NCI-H1694 treated with DMSO at 0.1 percent for 48 hours (cell line): ENCODE data around the gene ATP10B.
"Not testable (repeated sequence)": the region's sequence is repeated elsewhere in the genome, so short reads cannot be mapped to it uniquely, and the experiment has no call there.

Source experiments
- DNase-seq: peaks from one replicate; lab custom pipeline; 2025; lab: John Stamatoyannopoulos, UW

The ATP10B gene

GRCh38 chr5:160750938-160751657 lies 100.9 kb downstream of the ATP10B start:
- DNase-seq: no peak

GRCh38 chr5:160749682-160750081 lies 102.3 kb downstream of the ATP10B start:
- no peak for DNase-seq

GRCh38 chr5:160749026-160749425 lies 103.0 kb downstream of the ATP10B start:
- DNase-seq: no peak

GRCh38 chr5:160747987-160748386 lies 104.0 kb downstream of the ATP10B start:
- DNase-seq: no peak

DNA sequence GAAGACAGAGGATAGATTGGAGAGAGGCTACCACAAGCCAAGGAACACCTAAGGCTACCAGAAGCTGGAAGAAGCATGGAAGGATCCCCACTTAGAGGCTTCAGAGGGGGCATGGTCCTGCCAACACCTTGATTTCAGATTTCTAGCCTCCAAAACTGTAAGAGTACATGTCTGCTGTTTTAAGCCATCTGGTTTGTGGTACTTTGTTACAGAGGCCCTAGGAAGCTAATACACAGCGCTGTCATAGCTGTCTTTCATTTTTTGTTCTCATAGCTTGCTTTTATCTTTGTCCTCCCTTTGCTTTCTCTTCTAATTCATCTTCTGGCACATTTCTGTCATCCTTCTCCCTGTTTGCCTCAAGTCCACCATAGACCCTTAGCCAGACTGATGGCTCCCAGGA lies 104.5 kb downstream of the ATP10B start:
- no peak for DNase-seq

DNA sequence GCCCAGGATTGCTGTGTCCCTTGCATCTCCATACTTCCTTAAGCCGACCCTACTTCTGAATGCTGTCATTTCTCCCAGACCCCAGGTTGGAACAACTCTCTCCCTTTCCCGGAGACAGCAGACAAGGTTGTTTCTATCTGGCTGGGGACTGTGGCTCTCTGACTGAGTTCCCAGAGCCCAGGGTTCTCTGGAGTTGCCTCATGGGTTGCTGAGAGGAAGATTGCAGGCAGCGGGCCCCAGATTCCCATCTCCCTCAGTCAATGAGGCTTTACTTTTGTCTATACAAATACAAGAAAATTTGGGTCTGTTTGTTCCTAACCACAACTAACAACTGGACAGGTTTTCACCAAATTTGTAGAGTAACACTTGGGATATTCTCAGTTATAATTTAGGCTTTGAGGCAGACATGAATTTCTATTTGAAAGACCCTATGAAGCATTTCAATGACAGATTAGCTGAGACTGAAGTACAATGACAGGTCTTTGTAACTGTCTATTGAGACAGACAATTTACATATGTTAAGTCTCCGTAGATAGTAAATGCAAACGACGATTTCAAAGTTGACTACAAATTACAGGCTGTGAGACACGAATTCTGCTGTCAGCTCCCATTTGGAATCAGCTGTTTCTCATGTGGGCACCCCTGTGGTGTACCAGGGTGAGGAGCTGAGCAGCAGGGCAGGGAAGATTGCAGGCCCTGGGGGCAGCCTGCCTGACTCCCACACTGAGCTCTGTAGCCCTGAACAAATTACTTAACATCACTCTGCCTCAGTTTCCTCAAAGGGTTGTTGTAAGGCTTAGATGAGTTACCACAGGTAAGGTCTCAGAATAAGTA lies 107.5 kb downstream of the ATP10B start:
- no peak for DNase-seq

DNA sequence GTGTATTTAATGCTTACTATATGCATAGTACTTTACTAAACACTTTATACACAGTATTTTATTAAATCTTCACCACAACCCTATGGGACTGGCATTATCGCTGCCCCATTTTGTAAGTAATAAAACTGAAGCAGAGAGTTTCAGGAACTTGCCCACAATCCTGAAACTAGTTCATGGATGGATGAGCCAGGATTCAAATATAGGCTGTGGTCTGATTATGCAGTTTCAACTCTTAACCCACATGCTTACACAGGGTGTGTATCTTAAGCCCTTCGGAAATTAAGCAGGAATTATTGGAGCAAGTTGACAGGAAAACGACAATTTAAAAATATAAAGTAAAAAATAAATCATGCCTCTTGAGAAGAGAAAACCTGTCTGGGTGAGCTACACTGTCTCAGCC lies 109.0 kb downstream of the ATP10B start:
- DNase-seq: no peak

DNA sequence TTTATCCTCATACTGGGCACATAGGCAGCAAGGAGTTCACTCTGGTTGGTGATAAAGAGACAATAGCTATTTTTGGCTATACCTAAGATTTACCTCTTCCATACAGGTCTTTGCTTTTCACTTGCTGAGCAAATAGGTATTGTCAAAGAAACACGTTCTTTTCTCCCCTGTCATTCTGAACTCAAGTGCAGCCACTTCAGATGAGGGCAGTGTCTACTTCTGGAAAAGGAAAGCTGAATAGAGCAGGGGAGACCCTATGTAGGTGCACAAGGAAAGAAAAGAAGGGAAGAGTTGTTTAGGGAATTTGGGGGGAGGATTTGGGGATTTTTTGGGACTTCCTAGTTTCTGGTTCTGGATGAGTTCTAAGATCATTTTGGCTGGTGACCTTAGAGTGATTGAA lies 109.6 kb downstream of the ATP10B start:
- no peak for DNase-seq

- DNase-seq: no peak
These were observed 124.6 kb downstream of the ATP10B start for GRCh38 chr5:160727296-160727997.

- no peak for DNase-seq
These were observed 125.3 kb downstream of the ATP10B start for GRCh38 chr5:160726721-160727120.

DNA sequence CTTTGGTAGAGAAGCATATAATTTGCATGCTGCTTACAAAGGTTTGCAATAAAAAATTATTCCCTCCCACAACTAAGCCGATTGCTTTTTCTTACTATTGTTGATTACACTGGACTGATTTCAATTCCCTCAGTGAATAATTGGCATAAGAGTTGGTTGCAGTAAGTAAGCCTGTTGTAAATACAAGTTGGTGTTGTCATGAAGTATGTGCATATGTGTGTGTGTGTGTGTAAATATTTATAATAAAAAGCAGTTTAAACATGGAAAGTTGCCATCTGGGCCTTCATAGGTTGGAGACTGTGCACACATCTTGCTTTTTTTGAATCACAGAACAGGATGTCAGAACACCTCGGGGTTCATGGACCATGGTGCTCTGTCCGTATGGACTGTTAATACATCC lies 131.2 kb downstream of the ATP10B start:
- DNase-seq: no peak

- DNase-seq: not testable (repeated sequence)
These were observed 136.5 kb downstream of the ATP10B start for GRCh38 chr5:160715508-160715907.

GRCh38 chr5:160703547-160704189 lies 148.3 kb downstream of the ATP10B start:
- DNase-seq: no peak

DNA sequence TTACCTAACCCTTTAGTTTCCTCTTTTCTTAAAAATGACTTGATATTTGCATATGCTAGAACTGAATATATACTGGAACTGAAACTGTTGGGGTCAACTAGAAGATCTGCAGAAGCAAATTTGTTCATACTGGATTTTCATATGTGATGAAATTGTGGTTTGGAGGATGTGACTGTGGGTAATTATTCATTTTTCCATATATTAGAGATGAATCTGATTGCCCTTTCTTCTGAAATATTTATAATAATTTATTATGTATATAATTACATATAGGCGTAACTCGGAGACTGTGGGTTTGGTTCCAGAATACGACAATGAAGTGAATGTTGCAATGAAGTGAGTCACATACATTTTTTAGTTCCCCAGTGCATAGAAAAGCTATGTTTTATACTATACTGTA lies 149.1 kb downstream of the ATP10B start:
- no peak for DNase-seq

- no peak for DNase-seq
These were observed 149.7 kb downstream of the ATP10B start for GRCh38 chr5:160702311-160702803.

DNA sequence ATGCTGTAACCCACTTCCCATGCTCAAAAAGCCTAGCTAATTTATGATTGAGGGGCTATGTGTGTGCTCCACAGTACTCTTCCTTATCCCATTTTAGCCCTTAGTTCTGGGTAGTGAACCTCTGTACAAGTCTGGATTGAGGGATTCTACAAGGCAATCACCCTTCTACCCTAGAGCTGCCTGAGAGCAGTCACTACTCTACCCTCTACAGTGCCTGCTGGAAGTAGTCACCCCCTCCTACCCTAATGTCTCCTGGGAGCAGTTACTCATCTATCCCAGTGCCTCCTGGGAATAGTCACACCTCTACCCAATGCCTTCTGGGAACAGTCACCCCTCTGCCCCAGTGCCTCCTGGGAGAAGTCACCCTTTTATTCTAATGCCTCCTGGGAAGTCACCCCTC lies 150.6 kb downstream of the ATP10B start:
- no peak for DNase-seq

- DNase-seq: no peak
These were observed 152.7 kb downstream of the ATP10B start for GRCh38 chr5:160699301-160699700.

DNA sequence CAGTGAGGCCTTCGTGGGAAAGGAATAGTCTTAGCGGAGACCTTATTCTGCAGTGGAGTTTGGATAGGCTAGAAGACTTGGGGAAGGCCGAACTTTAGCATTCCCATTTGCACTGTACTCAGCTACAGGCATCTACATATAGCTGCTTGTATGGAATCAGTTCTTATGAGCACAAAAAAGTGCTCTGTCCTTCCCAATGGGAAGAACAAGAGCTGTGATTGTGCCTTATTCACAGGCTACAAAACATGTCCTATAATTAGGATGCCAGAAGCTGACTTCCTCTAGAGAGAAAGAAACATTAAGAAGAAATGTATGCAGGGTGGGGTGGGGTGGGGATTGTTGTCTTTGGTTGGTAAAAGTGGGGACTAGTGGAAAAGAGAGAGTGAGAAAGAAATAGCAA lies 154.7 kb downstream of the ATP10B start:
- DNase-seq: no peak

DNA sequence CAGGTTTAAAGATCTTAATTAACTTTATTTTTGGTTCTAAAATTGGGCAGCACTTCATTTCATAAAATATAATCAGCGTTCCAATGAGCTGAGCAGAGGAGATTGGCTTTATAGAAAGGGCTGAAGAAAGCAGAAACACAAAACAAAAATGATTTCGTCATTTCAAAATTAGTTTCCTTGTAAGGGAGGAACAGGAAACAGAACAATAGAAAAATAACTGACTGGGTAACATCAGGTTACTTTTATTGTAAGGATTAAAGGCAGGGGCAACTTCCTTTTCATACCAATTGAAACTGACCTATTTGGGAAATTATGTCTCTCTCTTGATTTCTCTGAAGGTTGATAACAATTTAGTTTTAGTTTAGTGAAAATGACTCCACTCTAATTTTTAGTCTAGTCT lies 157.1 kb downstream of the ATP10B start:
- DNase-seq: no peak

DNA sequence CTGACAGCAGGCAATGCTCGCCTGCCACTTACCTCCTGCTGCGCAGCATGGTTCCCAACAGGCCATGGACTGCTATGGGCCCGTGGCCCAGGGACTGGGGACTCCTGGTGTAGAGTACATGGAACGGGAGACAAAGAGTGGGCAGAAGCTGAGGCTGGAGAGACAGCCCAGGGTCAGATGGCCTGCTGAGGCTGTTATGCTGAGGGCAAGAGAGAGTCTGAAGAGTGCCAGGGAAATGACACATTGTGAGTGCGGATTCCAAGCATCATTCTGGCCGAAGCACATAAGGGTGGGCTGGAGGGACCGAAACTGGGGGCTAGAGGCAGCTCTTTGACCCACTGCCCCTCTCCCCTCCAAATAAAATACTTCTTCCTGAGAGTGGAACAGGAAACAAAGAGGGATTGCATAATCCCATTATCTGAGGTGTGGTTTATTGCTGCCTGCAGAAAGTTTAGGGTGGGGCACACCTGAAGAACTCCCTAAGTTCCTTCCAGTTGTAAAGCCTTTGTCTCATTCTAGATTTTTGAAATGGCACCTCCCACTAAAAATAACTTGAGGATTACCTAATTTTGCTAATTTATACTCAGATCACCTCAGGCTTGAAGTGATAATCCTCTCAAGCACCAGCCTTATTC lies 158.1 kb downstream of the ATP10B start:
- DNase-seq: no peak

- no peak for DNase-seq
These were observed 159.7 kb downstream of the ATP10B start for GRCh38 chr5:160692271-160692670.

DNA sequence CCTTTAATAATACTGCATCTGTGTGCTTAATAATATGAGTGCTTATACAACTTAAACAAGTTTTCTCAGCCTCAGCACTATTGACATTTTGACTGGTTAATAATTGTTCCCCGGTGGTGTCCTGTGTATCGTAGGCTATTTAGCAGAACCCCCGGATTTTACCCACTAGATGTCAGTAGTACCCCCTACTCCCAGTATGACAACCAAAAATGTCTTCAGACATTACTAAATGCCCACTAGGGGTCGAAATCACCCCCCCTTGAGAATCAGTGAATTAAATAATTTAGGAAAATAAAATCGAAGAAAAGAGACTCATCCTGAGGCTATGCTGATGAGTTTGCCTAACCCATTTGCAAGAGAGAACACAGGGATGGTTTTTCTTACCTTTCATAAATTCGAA lies 166.3 kb downstream of the ATP10B start:
- DNase-seq: no peak
